KBM-7 (cell line): ENCODE measurements around the gene HCFC1R1.

Experiments used
- DNase-seq: peaks from one replicate; pipeline ENCODE4 v3.0.0-alpha.2; 2015
- in situ Hi-C: fragments of 300-500 bp; cut with MboI; formaldehyde crosslinking; loops from 2 replicates; pipeline ENCODE4 v1.14.3; 2020; ENCODE audit warnings: low sequenced_read_pairs, low pct_unique_long_range_greater_than_20kb, mixed read lengths

Gene HCFC1R1

DNA sequence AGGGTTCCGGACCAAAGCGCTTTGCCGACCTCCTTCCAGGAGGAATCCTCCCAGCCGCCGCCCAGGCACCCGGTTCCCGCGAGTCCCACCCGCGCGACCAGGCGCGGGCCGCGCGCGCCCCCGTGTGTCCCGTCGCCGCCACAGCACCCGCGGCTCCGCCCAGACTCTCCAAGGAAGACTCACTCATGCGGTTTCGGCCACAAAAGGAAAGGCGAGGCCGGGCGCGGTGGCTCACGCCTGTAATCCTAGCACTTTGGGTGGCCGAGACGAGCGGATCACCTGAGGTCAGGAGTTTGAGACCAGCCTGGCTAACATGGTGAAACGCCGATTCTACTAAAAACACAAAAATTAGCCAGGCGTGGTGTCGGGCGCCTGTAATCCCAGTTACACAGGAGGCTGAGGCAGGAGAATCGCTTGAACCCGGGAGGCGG is 40.0 kb downstream of the HCFC1R1 start:
- in situ Hi-C loops: no loop called here
- peak; percentile 93 for DNase-seq

DNA sequence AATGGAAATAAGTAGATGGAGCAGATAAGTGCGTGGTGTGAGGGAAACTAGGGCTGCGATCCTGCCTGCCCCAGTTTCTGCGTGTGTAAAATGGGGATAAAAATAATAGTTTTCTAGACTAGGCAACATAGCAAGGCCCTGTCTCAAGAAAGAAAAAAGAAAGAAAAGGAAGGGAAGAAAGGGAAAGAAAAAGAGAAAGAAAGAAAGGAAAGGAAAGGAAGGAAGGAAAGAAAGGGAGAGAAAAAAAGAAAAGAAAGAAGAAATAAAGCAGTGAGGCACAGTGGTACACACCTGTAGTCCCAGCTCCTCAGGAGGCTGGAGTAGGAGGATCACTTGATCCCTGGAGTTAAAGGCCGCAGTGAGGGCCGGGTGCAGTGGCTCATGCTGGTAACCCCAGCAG is 41.3 kb downstream of the HCFC1R1 start:
- no peak for DNase-seq
- in situ Hi-C loops: no loop called here

DNA sequence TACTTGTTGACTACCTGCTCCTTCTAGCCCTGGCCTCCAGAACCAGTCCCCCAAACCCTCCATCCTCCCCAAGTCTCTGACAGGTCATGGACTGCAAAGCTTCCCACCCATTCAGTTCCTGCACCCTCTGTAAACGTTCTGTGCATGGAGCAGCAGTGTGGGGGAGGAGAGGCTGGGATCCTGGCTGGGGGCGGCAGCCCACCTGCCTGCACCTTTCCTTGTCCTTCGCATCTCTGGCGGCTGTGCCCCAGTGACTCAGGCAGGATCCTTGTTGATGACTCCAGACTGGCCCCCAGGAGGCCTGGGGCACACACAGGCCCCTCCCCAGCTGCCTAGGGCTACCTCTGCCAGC is 41.9 kb downstream of the HCFC1R1 start:
- DNase-seq: no peak
- in situ Hi-C loops: no loop called here

DNA sequence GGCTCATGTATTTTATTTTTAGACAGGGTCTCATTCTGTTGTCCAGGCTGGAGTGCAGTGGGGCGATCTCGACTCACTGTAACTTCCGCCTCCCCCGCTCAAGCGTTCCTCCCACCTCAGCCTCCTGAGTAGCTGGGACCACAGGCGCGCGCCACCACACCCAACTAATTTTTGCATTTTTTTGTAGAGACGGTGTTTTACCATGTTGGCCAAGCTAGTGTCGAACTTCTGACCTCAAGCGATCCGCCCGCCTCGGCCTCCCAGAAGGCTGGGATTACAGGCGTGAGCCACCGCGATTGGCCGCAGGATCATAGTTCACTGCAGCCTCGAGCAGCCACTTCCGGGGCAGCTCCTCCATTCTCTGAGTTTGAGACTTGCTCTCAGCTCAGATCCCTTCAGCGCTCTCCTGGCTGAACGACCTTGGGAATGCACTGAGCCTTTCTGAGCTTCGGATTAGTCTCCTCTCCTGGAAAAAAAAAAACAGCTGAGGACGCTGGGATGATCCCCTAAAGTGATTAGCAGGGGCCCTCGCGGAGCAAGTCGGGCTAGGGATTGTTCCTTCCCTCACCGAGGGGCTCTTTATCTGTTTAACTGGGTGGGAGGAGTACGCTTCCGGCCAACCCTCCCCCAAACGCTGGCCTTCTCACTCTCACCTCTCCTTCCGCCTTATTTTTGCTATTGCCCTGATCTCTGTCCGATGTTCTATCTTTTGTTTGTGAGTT is 42.4 kb downstream of the HCFC1R1 start:
- in situ Hi-C loops: no loop called here
- no peak for DNase-seq

DNA sequence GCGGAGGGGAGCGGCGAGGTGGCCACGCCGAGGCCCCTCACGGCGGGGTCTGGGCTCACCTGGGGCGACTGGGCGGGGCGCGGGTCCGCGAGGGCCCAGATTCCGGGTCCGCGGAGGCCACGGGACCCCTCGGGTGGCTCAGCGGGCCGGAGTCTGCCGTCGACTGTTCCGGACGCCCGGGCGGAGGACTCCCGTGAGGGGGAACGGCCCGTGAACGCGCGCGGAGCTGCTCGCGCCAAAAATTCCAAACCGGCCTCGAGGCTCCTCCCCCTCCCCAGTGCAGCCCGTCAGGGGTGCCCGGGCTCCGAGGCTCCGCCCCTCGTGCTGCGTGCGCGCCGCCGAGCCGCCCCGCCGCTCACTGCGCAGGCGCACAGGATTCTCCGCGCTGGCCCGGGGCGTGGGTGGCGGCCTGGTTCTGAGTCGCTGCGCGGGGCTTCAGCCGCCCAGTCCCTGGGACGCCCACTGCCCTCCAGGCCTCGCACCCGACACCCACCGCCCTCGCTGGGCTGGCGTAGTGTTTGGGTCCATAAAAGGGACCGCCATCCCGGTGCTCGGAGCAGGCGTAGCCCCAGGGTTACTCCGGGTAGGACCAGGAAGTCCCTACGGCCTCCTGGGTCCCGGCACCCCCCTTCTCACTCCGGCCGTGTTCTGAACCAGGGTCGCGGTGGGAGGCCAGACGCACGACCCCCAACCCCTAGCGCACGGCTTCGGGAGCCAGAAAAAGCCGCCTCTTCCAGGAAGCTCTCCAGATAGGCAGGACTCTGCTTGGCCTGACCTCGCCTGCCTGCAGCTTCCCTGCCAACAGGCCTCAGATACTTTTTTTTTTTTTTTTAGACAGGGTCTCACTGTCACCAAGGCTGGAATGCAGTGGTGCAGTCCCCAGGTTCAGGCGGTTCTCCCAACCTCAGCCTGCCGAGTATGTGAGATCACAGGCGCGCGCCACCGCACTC is 43.2 kb downstream of the HCFC1R1 start, which contains the start of gene PKMYT1:
Gene PKMYT1 (minus strand): TSS at position 220 of the 950 bp plus-strand sequence. CDS start 789 bp downstream, outside the sequence.
- in situ Hi-C loops: no loop called here
- peak; percentile 92 for DNase-seq

DNA sequence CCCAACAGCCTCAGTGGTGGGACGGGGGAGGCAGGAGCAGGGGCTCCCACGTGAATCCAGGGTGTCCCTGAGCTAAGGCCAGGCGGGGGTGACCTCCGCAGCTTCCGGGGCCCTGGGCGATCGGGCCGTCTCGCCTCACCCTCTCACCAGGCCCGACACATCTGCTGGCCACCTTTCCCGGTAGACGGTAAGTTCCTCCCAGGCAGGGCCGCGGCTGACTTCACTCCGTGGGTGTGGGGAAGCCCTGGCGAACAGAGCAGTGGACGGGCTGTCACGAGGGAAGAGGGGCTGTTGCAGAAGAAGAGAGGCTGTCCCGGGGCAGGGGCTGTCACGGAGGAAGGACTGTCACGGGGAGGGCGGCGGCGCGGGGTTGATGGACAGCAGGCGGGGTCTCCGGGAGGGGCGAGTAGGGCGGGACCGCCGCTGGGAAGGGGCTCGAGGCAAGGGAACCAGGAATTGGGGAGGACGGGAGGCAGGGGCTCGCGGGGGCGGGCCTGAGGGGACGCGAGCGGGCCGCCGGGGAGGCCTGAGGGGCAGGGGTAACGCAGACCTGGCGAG is 44.0 kb downstream of the HCFC1R1 start:
- in situ Hi-C loops: no loop called here
- peak; percentile 33 for DNase-seq

DNA sequence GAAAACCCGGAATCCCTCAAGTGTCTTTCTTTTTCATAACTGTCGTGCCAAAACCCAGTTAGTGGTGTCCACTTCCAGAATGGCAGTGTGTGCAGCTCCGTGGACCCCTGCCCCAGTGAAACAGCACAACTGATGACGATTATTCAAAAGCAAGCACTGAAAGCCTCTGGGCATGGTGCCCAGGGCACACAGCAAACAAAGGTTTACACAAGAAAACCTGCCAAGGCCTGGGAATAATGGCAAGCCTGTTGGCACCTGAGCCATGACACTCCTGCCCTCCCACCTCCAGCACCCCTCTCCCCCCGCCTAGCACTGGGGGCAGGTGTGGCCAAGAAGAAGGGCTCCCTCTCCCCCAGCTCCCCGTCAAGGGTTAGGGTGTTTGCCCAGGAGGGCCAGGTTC is 46.3 kb downstream of the HCFC1R1 start:
- no peak for DNase-seq
- in situ Hi-C loops: no loop called here

DNA sequence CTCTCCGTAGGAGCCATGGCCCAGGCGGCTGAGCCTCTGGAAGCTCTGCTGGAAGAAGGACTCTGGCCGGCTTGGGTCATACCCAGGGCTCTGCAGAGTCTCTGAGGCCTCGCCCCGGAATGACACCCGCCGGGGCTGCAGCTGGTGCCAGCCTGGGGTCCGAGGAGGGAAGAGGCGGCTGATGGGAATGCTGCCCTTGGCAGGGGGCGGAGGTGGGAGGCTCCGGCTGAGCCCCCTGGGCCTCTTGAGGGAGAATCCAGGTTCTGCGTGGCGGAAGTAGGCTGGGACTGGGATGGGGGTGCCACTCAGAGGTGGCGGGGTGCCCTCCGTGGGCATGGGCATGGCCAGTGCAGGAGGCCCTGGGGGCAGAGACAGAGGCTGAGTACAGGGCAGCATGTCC is 47.1 kb downstream of the HCFC1R1 start:
- no peak for DNase-seq
- in situ Hi-C loops: no loop called here

DNA sequence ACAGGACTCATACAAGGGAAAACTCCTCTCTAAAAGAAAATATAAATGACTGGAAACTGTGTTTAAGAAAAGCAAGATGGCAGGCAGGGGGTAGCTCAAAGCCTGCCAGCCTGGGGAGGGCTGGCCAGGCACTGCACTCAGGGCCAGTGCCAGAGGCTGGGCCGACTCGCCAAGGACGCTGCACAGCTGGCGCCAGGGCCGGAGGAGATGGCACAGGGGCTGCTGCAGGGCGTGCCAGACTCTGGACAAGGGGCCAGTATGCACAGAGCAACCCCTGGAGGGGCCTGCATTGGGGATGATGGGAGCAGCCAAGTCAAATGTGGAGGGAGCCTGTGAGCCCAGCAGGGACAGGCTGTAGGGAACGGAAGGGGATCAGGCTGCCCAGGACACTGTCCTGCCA is 47.5 kb downstream of the HCFC1R1 start:
- in situ Hi-C loops: no loop called here
- DNase-seq: no peak

DNA sequence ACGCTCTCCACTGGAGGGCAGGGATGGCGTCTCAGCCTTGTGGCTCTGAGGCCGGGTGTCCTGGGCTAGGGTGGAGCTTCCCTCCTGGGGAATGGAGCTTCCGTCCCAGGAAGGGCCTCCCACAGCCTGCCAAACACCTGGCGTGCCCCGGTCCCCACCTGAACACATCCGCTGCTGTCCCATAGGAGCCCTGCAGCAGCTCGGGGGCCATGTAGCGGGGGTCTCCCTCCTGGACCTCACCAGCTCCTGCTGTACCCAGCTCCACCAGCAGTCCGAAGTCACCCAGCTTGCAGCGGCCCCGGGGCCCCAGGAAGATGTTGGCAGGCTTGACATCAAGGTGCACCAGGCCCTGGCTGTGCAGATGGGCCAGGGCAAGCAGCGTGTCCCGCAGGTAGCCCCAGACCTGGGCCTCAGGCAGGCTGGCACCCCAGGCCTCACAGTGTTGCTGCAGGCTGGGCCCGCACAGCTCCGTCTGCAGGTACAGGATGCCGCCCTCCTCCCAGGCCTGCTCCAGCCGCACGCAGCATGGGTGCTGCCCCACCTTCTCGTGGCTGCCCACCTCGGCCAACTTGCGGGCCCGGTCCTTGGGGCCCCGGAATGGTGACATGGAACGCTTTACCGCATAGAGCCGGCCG is 48.5 kb downstream of the HCFC1R1 start:
- no peak for DNase-seq
- in situ Hi-C loops: no loop called here

DNA sequence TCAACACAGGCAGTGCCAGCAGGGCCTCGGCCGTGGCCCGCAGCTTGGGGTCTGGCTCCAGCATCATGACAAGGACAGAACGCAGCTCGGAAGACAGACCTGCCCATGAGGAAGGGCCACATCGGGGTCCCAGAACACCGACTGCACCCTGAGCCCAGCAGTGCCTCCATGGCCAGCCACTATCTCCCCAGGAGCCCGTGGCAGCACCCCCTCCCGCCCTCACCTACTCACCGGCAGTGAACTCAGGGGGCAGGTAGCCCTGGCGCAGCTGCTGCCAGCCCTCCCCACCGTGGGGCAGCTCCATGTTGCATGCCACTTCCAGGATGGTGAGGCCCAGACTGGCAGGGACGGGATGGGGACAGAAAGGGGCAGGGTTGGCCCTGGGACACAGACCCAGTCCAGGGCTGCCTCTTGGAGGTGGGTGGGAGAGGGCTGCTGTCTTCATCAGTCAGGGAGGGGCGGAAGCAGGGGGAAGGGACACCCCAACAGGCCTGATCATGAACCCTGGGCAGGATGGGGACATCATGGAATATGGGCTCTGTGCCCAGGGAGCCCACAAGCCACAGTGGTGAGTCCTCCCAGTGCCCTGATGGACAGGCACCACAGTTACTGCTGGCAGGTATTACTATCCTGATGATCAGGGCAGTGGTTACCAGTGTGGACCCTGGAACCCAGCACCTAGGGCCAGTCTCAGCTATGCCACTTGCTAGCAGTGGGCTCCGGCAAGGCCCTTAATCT is 49.3 kb downstream of the HCFC1R1 start:
- DNase-seq: no peak
- in situ Hi-C loops: no loop called here

DNA sequence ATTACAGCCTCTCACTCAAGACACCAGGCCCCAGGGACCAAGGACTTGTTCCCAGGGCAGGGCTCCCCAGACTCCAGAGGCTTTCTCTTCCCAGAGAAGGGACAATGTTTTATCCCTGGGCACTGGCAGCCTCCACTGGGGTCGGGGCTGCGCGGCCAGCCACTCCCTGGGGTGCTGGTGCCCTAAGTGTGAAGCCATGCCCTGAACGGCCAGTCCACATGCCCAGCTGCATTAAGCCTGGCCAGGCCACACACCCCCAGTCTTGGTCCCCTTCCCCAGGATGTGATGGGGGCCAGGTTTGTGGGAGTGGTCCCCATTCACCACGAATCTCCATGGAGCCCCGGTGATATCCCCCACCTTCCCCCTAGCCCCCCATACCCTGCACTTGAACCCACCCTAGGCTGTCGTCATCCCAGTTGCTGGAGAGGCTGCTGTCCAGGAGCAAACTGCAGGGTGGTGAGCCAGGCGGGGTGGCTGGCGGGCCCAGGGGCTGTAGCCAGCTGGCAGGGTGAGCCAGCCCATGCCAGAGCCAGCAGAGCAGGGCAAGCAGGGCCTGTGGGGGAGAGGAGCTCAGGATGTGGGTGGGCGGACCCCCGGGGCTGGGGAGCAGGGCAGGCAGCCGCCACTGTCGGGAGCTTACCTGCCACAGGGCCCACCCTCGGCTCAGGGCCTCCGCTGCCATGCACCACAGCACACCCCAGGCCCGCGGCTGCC is 50.0 kb downstream of the HCFC1R1 start:
- in situ Hi-C loops: no loop called here
- DNase-seq: no peak

DNA sequence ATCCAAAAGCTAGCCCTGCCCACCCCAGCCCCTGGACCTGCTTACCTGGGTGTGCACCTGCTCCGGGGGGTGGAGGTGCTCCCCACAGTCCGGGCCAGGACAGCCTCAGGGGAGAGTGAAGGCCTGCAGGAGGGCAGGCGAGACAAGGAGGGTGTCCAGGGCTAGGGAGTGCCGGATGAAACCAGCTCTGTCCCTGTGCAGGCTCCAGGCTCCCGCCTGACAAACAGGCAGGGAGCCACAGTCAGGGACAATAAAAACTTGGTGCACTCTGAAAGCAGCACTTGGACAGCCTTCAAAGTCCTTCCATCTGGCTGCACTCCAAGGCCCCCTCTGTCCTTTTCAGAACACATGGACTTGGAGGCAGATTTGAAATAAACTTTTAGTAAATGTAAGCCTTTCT is 50.6 kb downstream of the HCFC1R1 start:
- in situ Hi-C loops: no loop called here
- DNase-seq: no peak
